HL-60 (cell line): ENCODE results near the gene RSPH9.

Source experiments
- CTCF ChIP-seq: IDR thresholded peaks from one replicate; pipeline ENCODE4 v1.5.1; 2011; ENCODE audit warnings: low read length, control low read depth, inconsistent platforms; ENCODE audit not compliant: insufficient read depth
- POLR2AphosphoS5 ChIP-seq: IDR thresholded peaks from 2 replicates; pipeline ENCODE4 v1.6.1; 2012; ENCODE audit warnings: low read depth
- TF ChIP-seq, protein P1 (sequence below): IDR thresholded peaks from 2 replicates; pipeline ENCODE4 v1.6.1; 2012; ENCODE audit warnings: low read depth; ENCODE audit not compliant: insufficient replicate concordance

DNA sequence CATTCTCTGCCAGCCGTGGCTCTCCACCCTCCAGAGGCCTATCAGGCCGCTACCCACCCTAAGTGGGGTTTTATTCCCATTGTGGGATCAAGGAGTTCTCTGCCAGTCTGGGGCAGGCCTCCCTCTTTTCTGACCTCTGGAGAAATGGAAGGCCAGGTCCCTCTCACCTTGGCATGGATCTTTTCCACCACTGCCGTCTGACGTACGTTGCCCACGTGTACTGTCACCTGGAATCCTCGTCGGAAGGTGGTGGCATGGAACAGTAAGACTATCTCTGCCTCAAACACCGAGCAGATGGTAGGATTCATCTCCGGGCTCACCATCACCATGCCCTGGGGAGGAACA, 23.0 kb upstream of the RSPH9 start:
- TF ChIP-seq CTCF (no peak), POLR2AphosphoS5 (no peak)
- TF ChIP-seq, protein P1, sequence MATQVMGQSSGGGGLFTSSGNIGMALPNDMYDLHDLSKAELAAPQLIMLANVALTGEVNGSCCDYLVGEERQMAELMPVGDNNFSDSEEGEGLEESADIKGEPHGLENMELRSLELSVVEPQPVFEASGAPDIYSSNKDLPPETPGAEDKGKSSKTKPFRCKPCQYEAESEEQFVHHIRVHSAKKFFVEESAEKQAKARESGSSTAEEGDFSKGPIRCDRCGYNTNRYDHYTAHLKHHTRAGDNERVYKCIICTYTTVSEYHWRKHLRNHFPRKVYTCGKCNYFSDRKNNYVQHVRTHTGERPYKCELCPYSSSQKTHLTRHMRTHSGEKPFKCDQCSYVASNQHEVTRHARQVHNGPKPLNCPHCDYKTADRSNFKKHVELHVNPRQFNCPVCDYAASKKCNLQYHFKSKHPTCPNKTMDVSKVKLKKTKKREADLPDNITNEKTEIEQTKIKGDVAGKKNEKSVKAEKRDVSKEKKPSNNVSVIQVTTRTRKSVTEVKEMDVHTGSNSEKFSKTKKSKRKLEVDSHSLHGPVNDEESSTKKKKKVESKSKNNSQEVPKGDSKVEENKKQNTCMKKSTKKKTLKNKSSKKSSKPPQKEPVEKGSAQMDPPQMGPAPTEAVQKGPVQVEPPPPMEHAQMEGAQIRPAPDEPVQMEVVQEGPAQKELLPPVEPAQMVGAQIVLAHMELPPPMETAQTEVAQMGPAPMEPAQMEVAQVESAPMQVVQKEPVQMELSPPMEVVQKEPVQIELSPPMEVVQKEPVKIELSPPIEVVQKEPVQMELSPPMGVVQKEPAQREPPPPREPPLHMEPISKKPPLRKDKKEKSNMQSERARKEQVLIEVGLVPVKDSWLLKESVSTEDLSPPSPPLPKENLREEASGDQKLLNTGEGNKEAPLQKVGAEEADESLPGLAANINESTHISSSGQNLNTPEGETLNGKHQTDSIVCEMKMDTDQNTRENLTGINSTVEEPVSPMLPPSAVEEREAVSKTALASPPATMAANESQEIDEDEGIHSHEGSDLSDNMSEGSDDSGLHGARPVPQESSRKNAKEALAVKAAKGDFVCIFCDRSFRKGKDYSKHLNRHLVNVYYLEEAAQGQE = no peak
